ENCODE measurements around the gene SRPRA. TPM values are rescaled to one million over a fixed set of nuclear protein-coding genes. Genes with fewer than 3 reads are reported as not detected.

SRPRA gene
- total and polyA plus RNA-seq, 12 donors = 32.5 to 88.4 (median 75.1) TPM

GRCh38 chr11:126268361-126268707, 361 bp downstream of the SRPRA start:
- ATAC-seq (peak; percentile 2 to 48 (median 14)), DNase-seq (no peak)
- no peak for TF ChIP-seq CTCF (IDR thresholded peaks at IDR 0.05)
- Histone ChIP-seq H3K4me3 (peak overlapping the region; percentile 76 to 97 (median 89)), H3K36me3 (peaks cover 0 to 58% (median 36%) of the 10 kb centered on the region in 9 donors), H3K27me3 (no peaks in the 10 kb centered on the region), H3K4me1 (peaks cover 5 to 26% (median 21%) of the 10 kb centered on the region in 9 donors), H3K27ac (peak overlapping the region; percentile 70 to 95 (median 93)), H3K9me3 (no peaks in the 10 kb centered on the region)
- 0% methylated on average over 23 of the region's 23 CpGs for WGBS, 2 donors
- intact Hi-C loops (cut with DNase I) = loop anchor here in 7 of 10 donors (2.0 to 10.0 kb wide), 4 partner anchors 14 to 344 kb away; partner anchors contain the start of genes FAM118B (in 7 of the 7), RPUSD4 (in 7 of the 7) and TIRAP (in 1 of the 7)

DNA sequence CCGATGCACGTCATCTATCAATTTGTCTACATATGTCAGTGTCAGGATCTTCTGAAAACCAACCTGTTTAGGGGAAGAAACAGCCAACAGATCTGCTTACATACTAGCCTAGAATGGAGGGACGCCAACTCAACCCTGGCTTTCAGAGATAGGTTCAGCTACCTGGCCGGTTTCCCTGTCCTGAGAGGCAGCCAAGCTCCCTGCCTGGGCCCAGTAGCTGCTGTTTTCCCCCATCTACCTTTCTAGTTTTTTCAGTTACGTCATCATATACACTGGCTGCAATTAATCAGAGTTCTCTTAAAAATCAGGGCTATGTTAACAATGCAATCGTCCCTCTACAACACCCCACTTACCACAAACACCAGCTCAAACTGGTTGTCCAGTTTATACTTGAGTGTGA, 1.0 kb downstream of the SRPRA start:
- DNase-seq = no peak
- Histone ChIP-seq H3K27me3 (no peaks in the 10 kb centered on the region), H3K27ac (peak overlapping the region in 7 of 10 donors; percentile 91 to 95 (median 93)), H3K36me3 (peaks cover 0 to 58% (median 42%) of the 10 kb centered on the region in 9 donors), H3K4me1 (peaks cover 5 to 26% (median 21%) of the 10 kb centered on the region in 9 donors), H3K4me3 (peak overlapping the region; percentile 76 to 97 (median 89)), H3K9me3 (no peaks in the 10 kb centered on the region)
- no peak for TF ChIP-seq CTCF (IDR thresholded peaks at IDR 0.05)
- 68 to 76% methylated on average over 6 of the region's 6 CpGs for WGBS, 2 donors
- intact Hi-C loops (cut with DNase I) = loop anchor here in 7 of 10 donors (2.0 to 10.0 kb wide), 4 partner anchors 15 to 343 kb away; partner anchors contain the start of genes FAM118B (in 7 of the 7), RPUSD4 (in 7 of the 7) and TIRAP (in 1 of the 7)
- ATAC-seq = no peak

GRCh38 chr11:126265811-126266210, 2.9 kb downstream of the SRPRA start:
- intact Hi-C loops (cut with DNase I) = loop anchor here in 7 of 10 donors (5.0 to 10.0 kb wide), 3 partner anchors 51 to 341 kb away; partner anchors contain the start of genes FAM118B (in 7 of the 7) and RPUSD4 (in 7 of the 7)
- Histone ChIP-seq H3K36me3 (peaks cover 0 to 67% (median 54%) of the 10 kb centered on the region in 9 donors), H3K4me3 (no peak overlapping the region), H3K4me1 (peaks cover 5 to 27% (median 22%) of the 10 kb centered on the region in 9 donors), H3K9me3 (no peaks in the 10 kb centered on the region), H3K27me3 (no peaks in the 10 kb centered on the region), H3K27ac (no peak overlapping the region)
- 81 to 83% methylated on average over 8 of the region's 8 CpGs for WGBS, 2 donors
- ATAC-seq (no peak), DNase-seq (no peak)
- peak in 1 of 9 donors; percentile 19 for TF ChIP-seq CTCF (IDR thresholded peaks at IDR 0.05)

- TF ChIP-seq CTCF (IDR thresholded peaks at IDR 0.05) = no peak
- no peak for ATAC-seq
- H3K4me3 ChIP-seq = no peak overlapping the region
- peaks cover 5 to 19% (median 11%) of the 10 kb centered on the region in 9 donors for H3K4me1 ChIP-seq
- no peaks in the 10 kb centered on the region for H3K9me3 ChIP-seq
- intact Hi-C loops (cut with DNase I) = loop anchor here in 2 of 10 donors (10.0 kb wide), 2 partner anchors 49 to 339 kb away; partner anchors contain the start of genes FAM118B (in 1 of the 2) and RPUSD4 (in 1 of the 2)
- WGBS, 2 donors = 91 to 94% methylated on average over 6 of the region's 6 CpGs
- DNase-seq = no peak
- no peak overlapping the region for H3K27ac ChIP-seq
- peaks cover 0 to 81% (median 56%) of the 10 kb centered on the region in 9 donors for H3K36me3 ChIP-seq
- no peaks in the 10 kb centered on the region for H3K27me3 ChIP-seq
Observed at GRCh38 chr11:126263489-126263888, 5.2 kb downstream of the SRPRA start.
